DOHH2 (cell line): ENCODE measurements around the gene SEC61B.

Experiments
- CTCF ChIP-seq: fragments of 200-600 bp; sonication (generic); IDR thresholded peaks from one replicate; pipeline ENCODE4 v1.5.1; 2014; ENCODE audit warnings: antibody characterized with exemption, mild to moderate bottlenecking, low read depth, low read length; ENCODE audit not compliant: poor library complexity, severe bottlenecking
- EZH2phosphoT487 ChIP-seq: fragments of 200-600 bp; sonication (generic); IDR thresholded peaks from 2 replicates; pipeline ENCODE4 v1.6.1; 2017; ENCODE audit warnings: borderline replicate concordance, mild to moderate bottlenecking, antibody characterized with exemption, low read length, moderate library complexity, mixed read lengths

GRCh38 chr9:99235069-99235468 is 13.0 kb downstream of the SEC61B start:
- TF ChIP-seq CTCF (no peak), EZH2phosphoT487 (no peak)
